SK-N-SH treated with all-trans-retinoic acid at 6 μM for 48 hours (cell line): Measurements from ENCODE around the gene TMEM135.

ENCODE experiments used
- BACH2 ChIP-seq: fragments of 250-450 bp; sonication (Bioruptor Pico); IDR thresholded peaks from 2 replicates; pipeline ENCODE4 v1.9.0; 2021; ENCODE audit warnings: mild to moderate bottlenecking, borderline replicate concordance
- CSDC2 ChIP-seq: fragments of 250-450 bp; sonication (Bioruptor Pico); IDR thresholded peaks from 2 replicates; pipeline ENCODE4 v1.5.0; 2020; ENCODE audit warnings: mild to moderate bottlenecking, moderate library complexity
- ISL1 ChIP-seq: fragments of 250-450 bp; sonication (Bioruptor Pico); IDR thresholded peaks from 2 replicates; pipeline ENCODE4 v2.1.2; 2022; ENCODE audit warnings: mild to moderate bottlenecking, moderate library complexity
- OSR1 ChIP-seq: fragments of 250-450 bp; sonication (Bioruptor Pico); IDR thresholded peaks from 2 replicates; pipeline ENCODE4 v1.8.0; 2022; ENCODE audit warnings: moderate library complexity, mild to moderate bottlenecking, inconsistent platforms
- RARB ChIP-seq: fragments of 250-450 bp; sonication (Bioruptor Pico); IDR thresholded peaks from 2 replicates; pipeline ENCODE4 v1.8.0; 2021; ENCODE audit warnings: mild to moderate bottlenecking, moderate library complexity
- ZC3H10 ChIP-seq: fragments of 250-450 bp; sonication (Bioruptor Pico); IDR thresholded peaks from 2 replicates; pipeline ENCODE4 v1.5.1; 2021; ENCODE audit warnings: mild to moderate bottlenecking, moderate library complexity
- ZFP3 ChIP-seq: fragments of 250-450 bp; sonication (Bioruptor Pico); IDR thresholded peaks from 2 replicates; pipeline ENCODE4 v1.5.0; 2020; ENCODE audit warnings: mild to moderate bottlenecking, moderate library complexity
- ZFP30 ChIP-seq: fragments of 450-650 bp; formaldehyde crosslinking; IDR thresholded peaks from 2 replicates; pipeline ENCODE4 v1.5.0; 2022; ENCODE audit warnings: mild to moderate bottlenecking, moderate library complexity
- ZNF565 ChIP-seq: fragments of 450-650 bp; formaldehyde crosslinking; conservative IDR thresholded peaks from 2 replicates; pipeline ENCODE4 v1.5.0; 2020; ENCODE audit warnings: low read depth, mild to moderate bottlenecking, moderate library complexity
- ZNF8 ChIP-seq: fragments of 450-650 bp; formaldehyde crosslinking; IDR thresholded peaks from 2 replicates; pipeline ENCODE4 v1.5.0; 2020; ENCODE audit warnings: mild to moderate bottlenecking, moderate library complexity
- TF ChIP-seq, protein P1 (sequence below): fragments of 250-450 bp; sonication (Bioruptor Pico); IDR thresholded peaks from 2 replicates; pipeline ENCODE4 v1.5.1; 2021; ENCODE audit warnings: mild to moderate bottlenecking, moderate library complexity
- TF ChIP-seq, protein P2 (sequence below): fragments of 250-450 bp; sonication (Bioruptor Pico); IDR thresholded peaks from 2 replicates; pipeline ENCODE4 v1.5.0; 2020; ENCODE audit warnings: mild to moderate bottlenecking, moderate library complexity
- TF ChIP-seq, protein P3 (sequence below): fragments of 250-450 bp; sonication (Bioruptor Pico); IDR thresholded peaks from 2 replicates; pipeline ENCODE4 v1.8.0; 2020; ENCODE audit warnings: mild to moderate bottlenecking, moderate library complexity, borderline replicate concordance
- TF ChIP-seq, protein P4 (sequence below): fragments of 250-450 bp; sonication (Bioruptor Pico); IDR thresholded peaks from 2 replicates; pipeline ENCODE4 v1.5.1; 2020; ENCODE audit warnings: low read depth, mild to moderate bottlenecking, moderate library complexity

DNA sequence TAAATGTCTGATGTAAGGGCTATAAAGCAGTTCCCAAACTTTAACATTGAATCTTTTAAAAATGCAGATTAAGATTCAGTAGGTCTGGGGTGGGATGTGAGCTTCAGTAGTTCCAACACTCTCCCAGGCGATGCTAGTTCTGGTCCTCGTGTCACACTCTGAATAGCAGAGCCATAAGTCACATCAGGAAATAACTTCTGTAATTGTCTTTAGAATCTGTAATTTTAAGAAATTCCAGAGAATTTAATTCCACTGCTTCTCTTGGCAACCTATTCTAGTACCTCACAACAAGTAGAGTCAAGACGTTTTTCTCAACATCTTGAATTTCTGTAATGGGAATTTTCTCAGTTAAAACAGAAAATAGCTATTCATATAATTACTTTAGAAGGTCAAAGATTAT is 223.1 kb downstream of the TMEM135 start:
- TF ChIP-seq ZNF565 (no peak), ZC3H10 (no peak), ISL1 (CRISPR knock-in tag) (no peak), ZFP30 (CRISPR knock-in tag) (no peak), ZNF8 (no peak), ZFP3 (CRISPR knock-in tag) (no peak), BACH2 (CRISPR knock-in tag) (no peak), CSDC2 (no peak), RARB (CRISPR knock-in tag) (no peak), OSR1 (CRISPR knock-in tag) (no peak)
- TF ChIP-seq, protein P1, sequence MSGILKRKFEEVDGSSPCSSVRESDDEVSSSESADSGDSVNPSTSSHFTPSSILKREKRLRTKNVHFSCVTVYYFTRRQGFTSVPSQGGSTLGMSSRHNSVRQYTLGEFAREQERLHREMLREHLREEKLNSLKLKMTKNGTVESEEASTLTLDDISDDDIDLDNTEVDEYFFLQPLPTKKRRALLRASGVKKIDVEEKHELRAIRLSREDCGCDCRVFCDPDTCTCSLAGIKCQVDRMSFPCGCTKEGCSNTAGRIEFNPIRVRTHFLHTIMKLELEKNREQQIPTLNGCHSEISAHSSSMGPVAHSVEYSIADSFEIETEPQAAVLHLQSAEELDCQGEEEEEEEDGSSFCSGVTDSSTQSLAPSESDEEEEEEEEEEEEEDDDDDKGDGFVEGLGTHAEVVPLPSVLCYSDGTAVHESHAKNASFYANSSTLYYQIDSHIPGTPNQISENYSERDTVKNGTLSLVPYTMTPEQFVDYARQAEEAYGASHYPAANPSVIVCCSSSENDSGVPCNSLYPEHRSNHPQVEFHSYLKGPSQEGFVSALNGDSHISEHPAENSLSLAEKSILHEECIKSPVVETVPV: no peak
- TF ChIP-seq, protein P2, sequence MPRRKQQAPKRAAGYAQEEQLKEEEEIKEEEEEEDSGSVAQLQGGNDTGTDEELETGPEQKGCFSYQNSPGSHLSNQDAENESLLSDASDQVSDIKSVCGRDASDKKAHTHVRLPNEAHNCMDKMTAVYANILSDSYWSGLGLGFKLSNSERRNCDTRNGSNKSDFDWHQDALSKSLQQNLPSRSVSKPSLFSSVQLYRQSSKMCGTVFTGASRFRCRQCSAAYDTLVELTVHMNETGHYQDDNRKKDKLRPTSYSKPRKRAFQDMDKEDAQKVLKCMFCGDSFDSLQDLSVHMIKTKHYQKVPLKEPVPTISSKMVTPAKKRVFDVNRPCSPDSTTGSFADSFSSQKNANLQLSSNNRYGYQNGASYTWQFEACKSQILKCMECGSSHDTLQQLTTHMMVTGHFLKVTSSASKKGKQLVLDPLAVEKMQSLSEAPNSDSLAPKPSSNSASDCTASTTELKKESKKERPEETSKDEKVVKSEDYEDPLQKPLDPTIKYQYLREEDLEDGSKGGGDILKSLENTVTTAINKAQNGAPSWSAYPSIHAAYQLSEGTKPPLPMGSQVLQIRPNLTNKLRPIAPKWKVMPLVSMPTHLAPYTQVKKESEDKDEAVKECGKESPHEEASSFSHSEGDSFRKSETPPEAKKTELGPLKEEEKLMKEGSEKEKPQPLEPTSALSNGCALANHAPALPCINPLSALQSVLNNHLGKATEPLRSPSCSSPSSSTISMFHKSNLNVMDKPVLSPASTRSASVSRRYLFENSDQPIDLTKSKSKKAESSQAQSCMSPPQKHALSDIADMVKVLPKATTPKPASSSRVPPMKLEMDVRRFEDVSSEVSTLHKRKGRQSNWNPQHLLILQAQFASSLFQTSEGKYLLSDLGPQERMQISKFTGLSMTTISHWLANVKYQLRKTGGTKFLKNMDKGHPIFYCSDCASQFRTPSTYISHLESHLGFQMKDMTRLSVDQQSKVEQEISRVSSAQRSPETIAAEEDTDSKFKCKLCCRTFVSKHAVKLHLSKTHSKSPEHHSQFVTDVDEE (CRISPR knock-in tag): no peak
- TF ChIP-seq, protein P3, sequence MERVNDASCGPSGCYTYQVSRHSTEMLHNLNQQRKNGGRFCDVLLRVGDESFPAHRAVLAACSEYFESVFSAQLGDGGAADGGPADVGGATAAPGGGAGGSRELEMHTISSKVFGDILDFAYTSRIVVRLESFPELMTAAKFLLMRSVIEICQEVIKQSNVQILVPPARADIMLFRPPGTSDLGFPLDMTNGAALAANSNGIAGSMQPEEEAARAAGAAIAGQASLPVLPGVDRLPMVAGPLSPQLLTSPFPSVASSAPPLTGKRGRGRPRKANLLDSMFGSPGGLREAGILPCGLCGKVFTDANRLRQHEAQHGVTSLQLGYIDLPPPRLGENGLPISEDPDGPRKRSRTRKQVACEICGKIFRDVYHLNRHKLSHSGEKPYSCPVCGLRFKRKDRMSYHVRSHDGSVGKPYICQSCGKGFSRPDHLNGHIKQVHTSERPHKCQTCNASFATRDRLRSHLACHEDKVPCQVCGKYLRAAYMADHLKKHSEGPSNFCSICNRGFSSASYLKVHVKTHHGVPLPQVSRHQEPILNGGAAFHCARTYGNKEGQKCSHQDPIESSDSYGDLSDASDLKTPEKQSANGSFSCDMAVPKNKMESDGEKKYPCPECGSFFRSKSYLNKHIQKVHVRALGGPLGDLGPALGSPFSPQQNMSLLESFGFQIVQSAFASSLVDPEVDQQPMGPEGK (CRISPR knock-in tag): no peak
- TF ChIP-seq, protein P4, sequence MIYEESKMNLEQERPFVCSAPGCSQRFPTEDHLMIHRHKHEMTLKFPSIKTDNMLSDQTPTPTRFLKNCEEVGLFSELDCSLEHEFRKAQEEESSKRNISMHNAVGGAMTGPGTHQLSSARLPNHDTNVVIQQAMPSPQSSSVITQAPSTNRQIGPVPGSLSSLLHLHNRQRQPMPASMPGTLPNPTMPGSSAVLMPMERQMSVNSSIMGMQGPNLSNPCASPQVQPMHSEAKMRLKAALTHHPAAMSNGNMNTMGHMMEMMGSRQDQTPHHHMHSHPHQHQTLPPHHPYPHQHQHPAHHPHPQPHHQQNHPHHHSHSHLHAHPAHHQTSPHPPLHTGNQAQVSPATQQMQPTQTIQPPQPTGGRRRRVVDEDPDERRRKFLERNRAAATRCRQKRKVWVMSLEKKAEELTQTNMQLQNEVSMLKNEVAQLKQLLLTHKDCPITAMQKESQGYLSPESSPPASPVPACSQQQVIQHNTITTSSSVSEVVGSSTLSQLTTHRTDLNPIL: no peak
